ENCODE measurements around the gene DRD3.

Gene DRD3

GRCh38 chr3:114128231-114128630, 50.6 kb downstream of the DRD3 start:
- Histone ChIP-seq H3K4me3 (ENCODE audit: low read length) (no peak overlapping the region), H3K79me2 (ENCODE audit: control insufficient read depth, low read length) (no peaks in the 10 kb centered on the region), H3F3A (ENCODE audit: control insufficient read depth, insufficient read depth) (no peaks in the 10 kb centered on the region), H3K27ac (ENCODE audit: low read depth, low read length) (no peak overlapping the region), H3K36me3 (ENCODE audit: control insufficient read depth, low read length) (no peaks in the 10 kb centered on the region), H3K9me3 (ENCODE audit: control insufficient read depth, insufficient read depth, low read length) (no peaks in the 10 kb centered on the region), H3K4me2 (ENCODE audit: low read length) (no peak overlapping the region), H3K4me1 (ENCODE audit: control insufficient read depth, low read length) (no peaks in the 10 kb centered on the region), H4K20me1 (ENCODE audit: control insufficient read depth, insufficient read depth, low read depth, low read length) (no peaks in the 10 kb centered on the region), H3K9me2 (replicated peaks; ENCODE audit: control insufficient read depth, low read length) (no peaks in the 10 kb centered on the region), H3K27me3 (ENCODE audit: control insufficient read depth, low read length) (no peaks in the 10 kb centered on the region)
- TF ChIP-seq EZH2phosphoT487 (IDR thresholded peaks at IDR 0.05; ENCODE audit: borderline replicate concordance, low read length), result no peak
- TF ChIP-seq, protein P1, sequence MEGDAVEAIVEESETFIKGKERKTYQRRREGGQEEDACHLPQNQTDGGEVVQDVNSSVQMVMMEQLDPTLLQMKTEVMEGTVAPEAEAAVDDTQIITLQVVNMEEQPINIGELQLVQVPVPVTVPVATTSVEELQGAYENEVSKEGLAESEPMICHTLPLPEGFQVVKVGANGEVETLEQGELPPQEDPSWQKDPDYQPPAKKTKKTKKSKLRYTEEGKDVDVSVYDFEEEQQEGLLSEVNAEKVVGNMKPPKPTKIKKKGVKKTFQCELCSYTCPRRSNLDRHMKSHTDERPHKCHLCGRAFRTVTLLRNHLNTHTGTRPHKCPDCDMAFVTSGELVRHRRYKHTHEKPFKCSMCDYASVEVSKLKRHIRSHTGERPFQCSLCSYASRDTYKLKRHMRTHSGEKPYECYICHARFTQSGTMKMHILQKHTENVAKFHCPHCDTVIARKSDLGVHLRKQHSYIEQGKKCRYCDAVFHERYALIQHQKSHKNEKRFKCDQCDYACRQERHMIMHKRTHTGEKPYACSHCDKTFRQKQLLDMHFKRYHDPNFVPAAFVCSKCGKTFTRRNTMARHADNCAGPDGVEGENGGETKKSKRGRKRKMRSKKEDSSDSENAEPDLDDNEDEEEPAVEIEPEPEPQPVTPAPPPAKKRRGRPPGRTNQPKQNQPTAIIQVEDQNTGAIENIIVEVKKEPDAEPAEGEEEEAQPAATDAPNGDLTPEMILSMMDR (IDR thresholded peaks at IDR 0.05; ENCODE audit: low read depth, low read length, poor library complexity, severe bottlenecking), result no peak

DNA sequence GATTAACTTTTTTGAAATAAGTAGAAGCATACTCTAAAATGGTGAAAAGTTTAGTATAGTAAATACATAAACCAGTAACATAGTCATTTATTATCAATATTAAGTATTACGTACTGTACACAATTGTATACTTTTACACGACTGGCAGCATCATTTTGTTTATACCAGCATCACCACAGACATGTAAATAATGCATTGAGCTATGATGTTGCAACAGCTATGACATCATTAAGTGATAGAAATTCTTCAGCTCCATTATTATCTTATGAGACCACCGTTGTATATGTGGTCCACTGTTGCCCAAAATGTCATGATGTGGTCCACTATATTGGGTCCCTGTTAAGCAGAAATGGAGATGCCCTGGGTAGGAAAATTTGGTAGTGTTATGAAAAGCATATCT, 51.3 kb downstream of the DRD3 start:
- Histone ChIP-seq H3K4me1 (ENCODE audit: control insufficient read depth, low read length) (no peaks in the 10 kb centered on the region), H3K9me2 (replicated peaks; ENCODE audit: control insufficient read depth, low read length) (no peaks in the 10 kb centered on the region), H3F3A (ENCODE audit: control insufficient read depth, insufficient read depth) (no peaks in the 10 kb centered on the region), H3K27ac (ENCODE audit: low read depth, low read length) (no peak overlapping the region), H3K36me3 (ENCODE audit: control insufficient read depth, low read length) (no peaks in the 10 kb centered on the region), H3K4me2 (ENCODE audit: low read length) (no peak overlapping the region), H4K20me1 (ENCODE audit: control insufficient read depth, insufficient read depth, low read depth, low read length) (no peaks in the 10 kb centered on the region), H3K9me3 (ENCODE audit: control insufficient read depth, insufficient read depth, low read length) (no peaks in the 10 kb centered on the region), H3K4me3 (ENCODE audit: low read length) (no peak overlapping the region), H3K27me3 (ENCODE audit: control insufficient read depth, low read length) (no peaks in the 10 kb centered on the region), H3K79me2 (ENCODE audit: control insufficient read depth, low read length) (no peaks in the 10 kb centered on the region)
- TF ChIP-seq EZH2phosphoT487 (IDR thresholded peaks at IDR 0.05; ENCODE audit: borderline replicate concordance, low read length), result no peak
- TF ChIP-seq, protein P1 (IDR thresholded peaks at IDR 0.05; ENCODE audit: low read depth, low read length, poor library complexity, severe bottlenecking), result no peak

- no peak overlapping the region for H3K27ac ChIP-seq (ENCODE audit: low read depth, low read length)
- no peaks in the 10 kb centered on the region for H3K9me2 ChIP-seq (replicated peaks; ENCODE audit: control insufficient read depth, low read length)
- no peak for TF ChIP-seq EZH2phosphoT487 (IDR thresholded peaks at IDR 0.05; ENCODE audit: borderline replicate concordance, low read length)
- TF ChIP-seq, protein P1 (IDR thresholded peaks at IDR 0.05; ENCODE audit: low read depth, low read length, poor library complexity, severe bottlenecking), result no peak
- no peaks in the 10 kb centered on the region for H3K27me3 ChIP-seq (ENCODE audit: control insufficient read depth, low read length)
- no peaks in the 10 kb centered on the region for H3K79me2 ChIP-seq (ENCODE audit: control insufficient read depth, low read length)
- H3K4me2 ChIP-seq (ENCODE audit: low read length), result no peak overlapping the region
- no peak overlapping the region for H3K4me3 ChIP-seq (ENCODE audit: low read length)
- no peaks in the 10 kb centered on the region for H3K36me3 ChIP-seq (ENCODE audit: control insufficient read depth, low read length)
- H3K4me1 ChIP-seq (ENCODE audit: control insufficient read depth, low read length), result no peaks in the 10 kb centered on the region
- H3F3A ChIP-seq (ENCODE audit: control insufficient read depth, insufficient read depth), result no peaks in the 10 kb centered on the region
- H3K9me3 ChIP-seq (ENCODE audit: control insufficient read depth, insufficient read depth, low read length), result no peaks in the 10 kb centered on the region
- no peaks in the 10 kb centered on the region for H4K20me1 ChIP-seq (ENCODE audit: control insufficient read depth, insufficient read depth, low read depth, low read length)
Measured at GRCh38 chr3:114126461-114126860, 52.4 kb downstream of the DRD3 start.

Data from DOHH2 (cell line).